DOHH2 (cell line): ENCODE results near the gene ASPSCR1.

Experiments used
- H3F3A ChIP-seq: fragments of 200-600 bp; sonication (generic), shearing (Covaris generic); 2 replicates; pipeline ENCODE4 v1.6.0; 2016; ENCODE audit warnings: antibody characterized with exemption, mild to moderate bottlenecking; ENCODE audit not compliant: control insufficient read depth, insufficient read depth
- H3K27ac ChIP-seq: fragments of 200-600 bp; sonication (generic); 2 replicates; pipeline ENCODE4 v1.5.1; 2014; ENCODE audit warnings: low read depth, mild to moderate bottlenecking, low read length, moderate library complexity
- H3K27me3 ChIP-seq: fragments of 200-600 bp; sonication (generic); 2 replicates; pipeline ENCODE4 v1.6.1; 2014; ENCODE audit warnings: mild to moderate bottlenecking, low read length, mixed read lengths; ENCODE audit not compliant: control insufficient read depth
- H3K36me3 ChIP-seq: fragments of 200-600 bp; sonication (generic); 2 replicates; pipeline ENCODE4 v1.6.1; 2014; ENCODE audit warnings: mild to moderate bottlenecking, low read length, moderate library complexity, mixed read lengths; ENCODE audit not compliant: control insufficient read depth
- H3K4me1 ChIP-seq: fragments of 200-600 bp; sonication (generic); 2 replicates; pipeline ENCODE4 v1.6.1; 2014; ENCODE audit warnings: mild to moderate bottlenecking, low read length, mixed read lengths; ENCODE audit not compliant: control insufficient read depth
- H3K4me2 ChIP-seq: fragments of 200-600 bp; sonication (generic); 2 replicates; pipeline ENCODE4 v1.6.0; 2014; ENCODE audit warnings: mild to moderate bottlenecking, low read length, moderate library complexity
- H3K4me3 ChIP-seq: fragments of 200-600 bp; sonication (generic); 2 replicates; pipeline ENCODE4 v1.5.1; 2014; ENCODE audit warnings: mild to moderate bottlenecking, low read length, mixed read lengths
- H3K79me2 ChIP-seq: fragments of 200-600 bp; sonication (generic); 2 replicates; pipeline ENCODE4 v1.6.1; 2014; ENCODE audit warnings: mild to moderate bottlenecking, low read length, mixed read lengths; ENCODE audit not compliant: control insufficient read depth
- H3K9me2 ChIP-seq: fragments of 200-600 bp; sonication (generic); replicated peaks from 2 replicates; pipeline ENCODE4 v1.6.1; 2014; ENCODE audit warnings: mild to moderate bottlenecking, low read length, mixed read lengths; ENCODE audit not compliant: control insufficient read depth
- H3K9me3 ChIP-seq: fragments of 200-600 bp; sonication (generic); 2 replicates; pipeline ENCODE4 v1.6.1; 2014; ENCODE audit warnings: antibody characterized with exemption, low read length, mixed read lengths; ENCODE audit not compliant: control insufficient read depth, insufficient read depth
- H4K20me1 ChIP-seq: fragments of 200-600 bp; sonication (generic); 2 replicates; pipeline ENCODE4 v1.6.0; 2014; ENCODE audit warnings: low read depth, mild to moderate bottlenecking, antibody characterized with exemption, low read length, moderate library complexity; ENCODE audit not compliant: control insufficient read depth, insufficient read depth
- CTCF ChIP-seq: fragments of 200-600 bp; sonication (generic); IDR thresholded peaks from one replicate; pipeline ENCODE4 v1.5.1; 2014; ENCODE audit warnings: antibody characterized with exemption, mild to moderate bottlenecking, low read depth, low read length; ENCODE audit not compliant: poor library complexity, severe bottlenecking
- EZH2phosphoT487 ChIP-seq: fragments of 200-600 bp; sonication (generic); IDR thresholded peaks from 2 replicates; pipeline ENCODE4 v1.6.1; 2017; ENCODE audit warnings: borderline replicate concordance, mild to moderate bottlenecking, antibody characterized with exemption, low read length, moderate library complexity, mixed read lengths

ASPSCR1 gene

GRCh38 chr17:82020572-82021106, 43.2 kb downstream of the ASPSCR1 start:
- Histone ChIP-seq H3K9me2 (no peaks in the 10 kb centered on the region), H3K36me3 (peaks cover 7% of the 10 kb centered on the region), H3K9me3 (no peaks in the 10 kb centered on the region), H4K20me1 (peaks cover 8% of the 10 kb centered on the region; the same call in 1 of the 2 replicates), H3K27ac (no peak overlapping the region), H3K4me3 (peak overlapping the region; percentile 91), H3K4me1 (peaks cover 31% of the 10 kb centered on the region), H3K27me3 (no peaks in the 10 kb centered on the region), H3K79me2 (peaks cover 35% of the 10 kb centered on the region), H3K4me2 (peak overlapping the region; percentile 89), H3F3A (peaks cover 3% of the 10 kb centered on the region; the same call in 1 of the 2 replicates)
- TF ChIP-seq CTCF, result no peak
- no peak for TF ChIP-seq EZH2phosphoT487

- H3K27ac ChIP-seq, result no peak overlapping the region
- H3K4me3 ChIP-seq, result peak overlapping the region; percentile 91
- TF ChIP-seq CTCF, result peak; percentile 78
- TF ChIP-seq EZH2phosphoT487, result no peak
- H3K27me3 ChIP-seq, result no peaks in the 10 kb centered on the region
- H3K4me2 ChIP-seq, result peak overlapping the region; percentile 89
- peaks cover 8% of the 10 kb centered on the region; the same call in 1 of the 2 replicates for H4K20me1 ChIP-seq
- no peaks in the 10 kb centered on the region for H3K9me3 ChIP-seq
- H3K9me2 ChIP-seq, result no peaks in the 10 kb centered on the region
- peaks cover 35% of the 10 kb centered on the region for H3K79me2 ChIP-seq
- peaks cover 31% of the 10 kb centered on the region for H3K4me1 ChIP-seq
- peaks cover 3% of the 10 kb centered on the region; the same call in 1 of the 2 replicates for H3F3A ChIP-seq
- H3K36me3 ChIP-seq, result peaks cover 7% of the 10 kb centered on the region
Observed at GRCh38 chr17:82021107-82021899, 43.9 kb downstream of the ASPSCR1 start.

GRCh38 chr17:82021900-82022309, 44.5 kb downstream of the ASPSCR1 start:
- H3K9me2 ChIP-seq, result no peaks in the 10 kb centered on the region
- no peaks in the 10 kb centered on the region for H3K27me3 ChIP-seq
- peaks cover 7% of the 10 kb centered on the region for H3K36me3 ChIP-seq
- peak overlapping the region; percentile 89 for H3K4me2 ChIP-seq
- H3K4me3 ChIP-seq, result peak overlapping the region; percentile 91
- peaks cover 8% of the 10 kb centered on the region; the same call in 1 of the 2 replicates for H4K20me1 ChIP-seq
- peaks cover 3% of the 10 kb centered on the region; the same call in 1 of the 2 replicates for H3F3A ChIP-seq
- H3K79me2 ChIP-seq, result peaks cover 35% of the 10 kb centered on the region
- H3K27ac ChIP-seq, result no peak overlapping the region
- H3K4me1 ChIP-seq, result peaks cover 31% of the 10 kb centered on the region
- TF ChIP-seq CTCF (no peak), EZH2phosphoT487 (no peak)
- H3K9me3 ChIP-seq, result no peaks in the 10 kb centered on the region
